WTC11 (cell line): ENCODE data around the gene SUSD4. TPM values are rescaled to one million over a fixed set of nuclear protein-coding genes. Genes with fewer than 3 reads are reported as not detected.

Experiments
- ATAC-seq: fragments of 200-7000 bp; cut with Tn5 transposase; 2 replicates; pipeline ENCODE4 v1.10.0; 2021; ENCODE audit warnings: mild to moderate bottlenecking, moderate library complexity
- CTCF ChIA-PET: fragments of 300-600 bp; sonication (Branson Sonifier 250); formaldehyde crosslinking; loops from one replicate; lab custom pipeline; 2021; ENCODE audit warnings: antibody characterized with exemption; lab: Charles Lee
- POLR2A ChIA-PET: fragments of 350-600 bp; sonication (Branson Sonifier 250); formaldehyde crosslinking; loops from one replicate; lab custom pipeline; 2021; ENCODE audit warnings: antibody characterized with exemption; lab: Charles Lee
- DNase-seq: peaks from one replicate; pipeline ENCODE4 v3.0.0; 2021; ENCODE audit warnings: low spot score
- H3K27ac Mint-ChIP-seq: 2 replicates; pipeline ENCODE4 v1.8.0; 2021; ENCODE audit warnings: mixed read lengths
- H3K27me3 Mint-ChIP-seq: 2 replicates; pipeline ENCODE4 v1.8.0; 2021; ENCODE audit warnings: low read depth, mild to moderate bottlenecking, moderate library complexity, mixed read lengths
- H3K36me3 Mint-ChIP-seq: 2 replicates; pipeline ENCODE4 v1.8.0; 2021; ENCODE audit warnings: mixed read lengths
- H3K4me1 Mint-ChIP-seq: 2 replicates; pipeline ENCODE4 v1.8.0; 2022; ENCODE audit warnings: mixed read lengths
- H3K4me3 Mint-ChIP-seq: 2 replicates; pipeline ENCODE4 v1.8.0; 2021; ENCODE audit warnings: mild to moderate bottlenecking, moderate library complexity, mixed read lengths
- H3K9me3 Mint-ChIP-seq: 2 replicates; pipeline ENCODE4 v1.8.0; 2021; ENCODE audit warnings: mixed read lengths
- AFF4 ChIP-seq: sonication (generic); formaldehyde crosslinking; IDR thresholded peaks from 2 replicates; pipeline ENCODE4 v1.8.1; 2023; ENCODE audit warnings: mild to moderate bottlenecking, missing genetic modification reagents, borderline replicate concordance
- CREM ChIP-seq: sonication (generic); formaldehyde crosslinking; IDR thresholded peaks from 2 replicates; pipeline ENCODE4 v1.8.1; 2022; ENCODE audit warnings: mild to moderate bottlenecking, missing genetic modification reagents, moderate library complexity
- E2F1 ChIP-seq: sonication (generic); formaldehyde crosslinking; IDR thresholded peaks from 2 replicates; pipeline ENCODE4 v1.8.0; 2022; ENCODE audit warnings: mild to moderate bottlenecking, missing genetic modification reagents
- E2F5 ChIP-seq: sonication (generic); formaldehyde crosslinking; IDR thresholded peaks from 2 replicates; pipeline ENCODE4 v1.8.1; 2022; ENCODE audit warnings: mild to moderate bottlenecking, moderate library complexity, missing genetic modification reagents
- ERG ChIP-seq: fragments of 250-450 bp; sonication (Bioruptor Pico); IDR thresholded peaks from 2 replicates; pipeline ENCODE4 v1.8.0; 2021; ENCODE audit warnings: mild to moderate bottlenecking
- FOXP4 ChIP-seq: sonication (generic); formaldehyde crosslinking; IDR thresholded peaks from 2 replicates; pipeline ENCODE4 v1.8.0; 2022; ENCODE audit warnings: mild to moderate bottlenecking, missing genetic modification reagents
- GABPB1 ChIP-seq: sonication (generic); formaldehyde crosslinking; IDR thresholded peaks from 2 replicates; pipeline ENCODE4 v1.8.1; 2023; ENCODE audit warnings: mild to moderate bottlenecking, missing genetic modification reagents
- JAZF1 ChIP-seq: fragments of 250-450 bp; sonication (Bioruptor Pico); IDR thresholded peaks from 2 replicates; pipeline ENCODE4 v1.9.0; 2021; ENCODE audit warnings: moderate library complexity, mild to moderate bottlenecking, inconsistent platforms
- RELA ChIP-seq: sonication (generic); formaldehyde crosslinking; IDR thresholded peaks from 2 replicates; pipeline ENCODE4 v1.8.1; 2022; ENCODE audit warnings: missing genetic modification reagents, mild to moderate bottlenecking, borderline replicate concordance
- SMAD4 ChIP-seq: sonication (generic); formaldehyde crosslinking; IDR thresholded peaks from 2 replicates; pipeline ENCODE4 v1.8.0; 2022; ENCODE audit warnings: mild to moderate bottlenecking, missing genetic modification reagents
- ZBTB21 ChIP-seq: sonication (generic); formaldehyde crosslinking; IDR thresholded peaks from 2 replicates; pipeline ENCODE4 v1.8.1; 2023; ENCODE audit warnings: mild to moderate bottlenecking, missing genetic modification reagents, borderline replicate concordance
- ZNF121 ChIP-seq: sonication (generic); formaldehyde crosslinking; IDR thresholded peaks from 2 replicates; pipeline ENCODE4 v1.8.0; 2023; ENCODE audit warnings: missing genetic modification reagents
- total RNA-seq: library from RNA; stranded (reverse); gene quantifications from 3 replicates; pipeline ENCODE4 v1.2.3, GENCODE V29; 2021
- TF ChIP-seq, protein P1 (sequence below): fragments of 250-450 bp; sonication (Bioruptor Pico); conservative IDR thresholded peaks from 2 replicates; pipeline ENCODE4 v1.9.0; 2021; ENCODE audit warnings: mild to moderate bottlenecking
- TF ChIP-seq, protein P2 (sequence below): sonication (generic); formaldehyde crosslinking; IDR thresholded peaks from 2 replicates; pipeline ENCODE4 v1.8.0; 2022; ENCODE audit warnings: missing genetic modification reagents

Gene SUSD4
- total RNA-seq, 1 experiment from 2014 or later: 1.8 TPM

GRCh38 chr1:223405507-223405906 lies 41.5 kb upstream of the SUSD4 start:
- Mint-ChIP-seq H3K27ac (no peak overlapping the region), H3K4me1 (peaks cover 10% of the 10 kb centered on the region), H3K36me3 (peaks cover 7% of the 10 kb centered on the region), H3K4me3 (no peak overlapping the region), H3K27me3 (peaks cover 2% of the 10 kb centered on the region; the same call in 1 of the 2 replicates), H3K9me3 (peaks cover 22% of the 10 kb centered on the region)
- ATAC-seq (no peak), DNase-seq (no peak)
- CTCF ChIA-PET: no interaction called here
- TF ChIP-seq, protein P1, sequence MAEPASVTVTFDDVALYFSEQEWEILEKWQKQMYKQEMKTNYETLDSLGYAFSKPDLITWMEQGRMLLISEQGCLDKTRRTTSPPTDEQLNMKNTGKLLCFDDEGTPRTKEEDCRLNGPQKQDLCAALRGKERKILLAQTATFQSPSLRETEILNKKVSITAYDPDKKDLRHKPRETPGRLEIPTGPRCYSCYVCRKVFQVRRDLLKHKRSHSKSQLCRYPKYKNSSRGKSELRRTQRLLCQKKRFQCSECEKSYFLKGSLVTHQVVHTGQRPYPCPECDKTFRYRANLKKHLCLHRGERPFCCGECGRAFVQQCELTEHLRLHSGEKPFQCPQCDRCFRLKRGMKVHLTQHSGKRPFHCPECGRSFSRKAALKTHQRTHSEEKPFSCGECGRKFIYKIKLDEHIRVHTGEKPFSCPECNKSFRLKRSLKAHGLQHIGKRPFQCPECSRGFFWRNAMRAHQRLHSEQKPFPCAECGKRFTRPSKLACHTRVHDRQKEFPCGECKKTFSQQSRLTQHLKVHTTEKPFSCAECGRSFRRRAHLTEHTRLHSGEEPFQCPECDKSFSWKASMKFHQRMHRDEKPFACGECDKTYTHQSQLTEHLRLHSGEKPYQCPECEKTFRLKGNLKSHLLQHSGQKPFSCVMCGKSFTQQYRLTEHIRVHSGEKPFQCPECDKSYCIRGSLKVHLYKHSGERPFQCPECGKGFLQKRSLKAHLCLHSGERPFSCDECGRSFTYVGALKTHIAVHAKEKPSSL (CRISPR knock-in tag): no peak
- TF ChIP-seq E2F1: no peak
- no peak for TF ChIP-seq SMAD4
- TF ChIP-seq JAZF1 (CRISPR knock-in tag): no peak
- no peak for TF ChIP-seq RELA (CRISPR knock-in tag)
- TF ChIP-seq E2F5 (CRISPR knock-in tag): no peak
- TF ChIP-seq ZBTB21: no peak
- no peak for TF ChIP-seq ZNF121
- POLR2A ChIA-PET: no interaction called here

DNA sequence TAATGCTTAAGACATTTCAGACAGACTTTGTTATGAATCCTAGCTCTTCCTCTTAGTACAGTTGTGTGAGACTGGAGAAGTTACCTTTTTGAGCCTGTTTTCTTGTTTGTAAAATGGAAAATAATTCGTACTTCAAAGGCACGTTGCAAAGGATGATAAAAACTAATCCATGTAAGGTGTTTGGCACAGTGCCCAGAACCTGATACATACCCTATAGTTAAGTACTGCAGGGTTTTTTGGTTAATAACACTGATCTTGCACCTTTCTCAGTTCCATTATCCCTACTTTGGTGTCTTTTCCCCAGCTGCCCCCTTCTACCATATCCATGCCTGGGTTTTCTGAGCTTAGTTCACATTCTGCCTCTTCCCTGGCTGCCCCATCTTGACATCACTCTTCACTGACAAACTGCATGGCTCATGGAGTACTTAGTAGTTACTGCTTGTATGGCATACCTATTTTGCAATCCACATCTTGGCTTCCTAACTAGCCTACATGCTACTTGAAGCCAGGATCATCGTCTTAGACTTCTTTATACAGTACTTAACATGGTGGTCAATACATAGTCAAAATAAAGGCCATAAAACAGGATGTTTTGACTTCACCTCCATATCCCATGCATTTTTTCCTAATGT lies 39.3 kb upstream of the SUSD4 start:
- ChIA-PET CTCF (interaction anchor here (1.4 kb wide), 1 partner anchor 274 kb away, joined by 4 read pairs; no protein-coding TSS in a partner anchor), POLR2A (no interaction called here)
- peaks cover 7% of the 10 kb centered on the region for H3K36me3 Mint-ChIP-seq
- no peak overlapping the region for H3K4me3 Mint-ChIP-seq
- ATAC-seq (no peak), DNase-seq (no peak)
- TF ChIP-seq CREM (CRISPR knock-in tag): no peak
- TF ChIP-seq GABPB1 (CRISPR knock-in tag): no peak
- no peak for TF ChIP-seq AFF4 (CRISPR knock-in tag)
- H3K4me1 Mint-ChIP-seq: peaks cover 10% of the 10 kb centered on the region
- peaks cover 22% of the 10 kb centered on the region for H3K9me3 Mint-ChIP-seq
- H3K27me3 Mint-ChIP-seq: peaks cover 2% of the 10 kb centered on the region; the same call in 1 of the 2 replicates
- no peak overlapping the region for H3K27ac Mint-ChIP-seq

GRCh38 chr1:223402790-223403142 lies 38.8 kb upstream of the SUSD4 start:
- Mint-ChIP-seq H3K27ac (no peak overlapping the region), H3K4me1 (peaks cover 10% of the 10 kb centered on the region), H3K36me3 (peaks cover 7% of the 10 kb centered on the region), H3K27me3 (peaks cover 2% of the 10 kb centered on the region; the same call in 1 of the 2 replicates), H3K9me3 (peaks cover 22% of the 10 kb centered on the region), H3K4me3 (no peak overlapping the region)
- no peak for ATAC-seq
- no peak for DNase-seq
- CTCF ChIA-PET: interaction anchor here (1.4 kb wide), 1 partner anchor 273 kb away, joined by 4 read pairs; no protein-coding TSS in a partner anchor
- POLR2A ChIA-PET: no interaction called here
- TF ChIP-seq, protein P2, sequence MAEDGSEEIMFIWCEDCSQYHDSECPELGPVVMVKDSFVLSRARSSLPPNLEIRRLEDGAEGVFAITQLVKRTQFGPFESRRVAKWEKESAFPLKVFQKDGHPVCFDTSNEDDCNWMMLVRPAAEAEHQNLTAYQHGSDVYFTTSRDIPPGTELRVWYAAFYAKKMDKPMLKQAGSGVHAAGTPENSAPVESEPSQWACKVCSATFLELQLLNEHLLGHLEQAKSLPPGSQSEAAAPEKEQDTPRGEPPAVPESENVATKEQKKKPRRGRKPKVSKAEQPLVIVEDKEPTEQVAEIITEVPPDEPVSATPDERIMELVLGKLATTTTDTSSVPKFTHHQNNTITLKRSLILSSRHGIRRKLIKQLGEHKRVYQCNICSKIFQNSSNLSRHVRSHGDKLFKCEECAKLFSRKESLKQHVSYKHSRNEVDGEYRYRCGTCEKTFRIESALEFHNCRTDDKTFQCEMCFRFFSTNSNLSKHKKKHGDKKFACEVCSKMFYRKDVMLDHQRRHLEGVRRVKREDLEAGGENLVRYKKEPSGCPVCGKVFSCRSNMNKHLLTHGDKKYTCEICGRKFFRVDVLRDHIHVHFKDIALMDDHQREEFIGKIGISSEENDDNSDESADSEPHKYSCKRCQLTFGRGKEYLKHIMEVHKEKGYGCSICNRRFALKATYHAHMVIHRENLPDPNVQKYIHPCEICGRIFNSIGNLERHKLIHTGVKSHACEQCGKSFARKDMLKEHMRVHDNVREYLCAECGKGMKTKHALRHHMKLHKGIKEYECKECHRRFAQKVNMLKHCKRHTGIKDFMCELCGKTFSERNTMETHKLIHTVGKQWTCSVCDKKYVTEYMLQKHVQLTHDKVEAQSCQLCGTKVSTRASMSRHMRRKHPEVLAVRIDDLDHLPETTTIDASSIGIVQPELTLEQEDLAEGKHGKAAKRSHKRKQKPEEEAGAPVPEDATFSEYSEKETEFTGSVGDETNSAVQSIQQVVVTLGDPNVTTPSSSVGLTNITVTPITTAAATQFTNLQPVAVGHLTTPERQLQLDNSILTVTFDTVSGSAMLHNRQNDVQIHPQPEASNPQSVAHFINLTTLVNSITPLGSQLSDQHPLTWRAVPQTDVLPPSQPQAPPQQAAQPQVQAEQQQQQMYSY (CRISPR knock-in tag): no peak
- TF ChIP-seq ERG (CRISPR knock-in tag) (no peak), FOXP4 (CRISPR knock-in tag) (no peak)
